A549 (cell line): ENCODE data around the gene CHST2. TPM values are rescaled to one million over a fixed set of nuclear protein-coding genes. Genes with fewer than 3 reads are reported as not detected.

Experiments
- ATAC-seq, 2 experiments: fragments of 200-7000 bp in 1 of 2; fragments of >200 bp in 1 of 2; cut with Nextera tagmentation in 1 of 2; cut with Tn5 transposase in 1 of 2; 3 replicates each; pipeline versions ENCODE4 v1.8.0 to v1.9.1; 2018 to 2020; ENCODE audit warnings: mild to moderate bottlenecking in 1 of 2, moderate library complexity in 1 of 2
- CTCF ChIA-PET: fragments of 300-600 bp; sonication (Branson Sonifier 250); formaldehyde crosslinking; extraction: SDS; loops from one replicate; lab custom pipeline; 2021; ENCODE audit warnings: antibody characterized with exemption, inconsistent platforms; lab: Yijun Ruan, JAX
- POLR2A ChIA-PET: fragments of 350-600 bp; formaldehyde crosslinking; extraction: SDS; loops from one replicate; lab custom pipeline; 2021; ENCODE audit warnings: antibody characterized with exemption, inconsistent platforms; lab: Yijun Ruan, JAX
- DNase-seq, 2 experiments: peaks; one replicate each; pipeline versions ENCODE4 v3.0.0 to v3.0.0-alpha.2; 2011 to 2016; ENCODE audit warnings: low read depth in 1 of 2, low spot score in 1 of 2
- FAIRE-seq: peaks from 2 replicates; lab custom pipeline; 2011; peaks lifted over from hg19 to GRCh38; lab: Jason Lieb, UNC
- H3K27ac ChIP-seq, 2 experiments: fragments of >200 bp; sonication (Bioruptor Twin); formaldehyde crosslinking; 3 replicates each; pipeline ENCODE4 v1.5.1; 2016 to 2017
- H3K4me1 ChIP-seq: fragments of >200 bp; sonication (Bioruptor Twin); formaldehyde crosslinking; 3 replicates; pipeline ENCODE4 v1.6.1; 2016
- H3K4me2 ChIP-seq: fragments of >200 bp; sonication (Bioruptor Twin); formaldehyde crosslinking; 3 replicates; pipeline ENCODE4 v1.6.1; 2016
- H3K4me3 ChIP-seq: fragments of >200 bp; sonication (Bioruptor Twin); formaldehyde crosslinking; 3 replicates; pipeline ENCODE4 v1.5.1; 2016
- H3K9me3 ChIP-seq: fragments of >200 bp; sonication (Bioruptor Twin); formaldehyde crosslinking; 3 replicates; pipeline ENCODE4 v1.6.1; 2016
- ATOH8 ChIP-seq: fragments of 250-450 bp; sonication (Bioruptor Pico); IDR thresholded peaks from 2 replicates; pipeline ENCODE4 v1.5.0; 2020; ENCODE audit warnings: low read depth, mild to moderate bottlenecking, moderate library complexity
- BHLHE40 ChIP-seq: IDR thresholded peaks from 2 replicates; pipeline ENCODE4 v1.6.1; 2012; ENCODE audit warnings: low read depth, low read length, inconsistent platforms
- CBX2 ChIP-seq: fragments of 200-600 bp; sonication (generic); IDR thresholded peaks from 2 replicates; pipeline ENCODE4 v1.6.1; 2016; ENCODE audit warnings: low read depth, mild to moderate bottlenecking, borderline replicate concordance
- CHD2 ChIP-seq: fragments of 150-350 bp; IDR thresholded peaks from 2 replicates; pipeline ENCODE4 v1.6.1; 2014; ENCODE audit warnings: low read length; ENCODE audit not compliant: partially characterized antibody
- E2F6 ChIP-seq: IDR thresholded peaks from 2 replicates; pipeline ENCODE4 v1.6.1; 2012; ENCODE audit warnings: low read depth, borderline replicate concordance
- ELK1 ChIP-seq: fragments of 150-350 bp; IDR thresholded peaks from 2 replicates; pipeline ENCODE4 v1.6.1; 2014; ENCODE audit warnings: low read depth, mild to moderate bottlenecking, low read length
- FOSL2 ChIP-seq, 2 experiments: fragments of 450-650 bp in 1 of 2; fragments of >200 bp in 1 of 2; sonication (Bioruptor Twin) in 1 of 2; formaldehyde crosslinking; IDR thresholded peaks; 2 replicates each; pipeline versions ENCODE4 v1.5.0 to v1.6.1; 2016 to 2020; ENCODE audit warnings: mild to moderate bottlenecking in 1 of 2, moderate library complexity in 1 of 2
- GATA3 ChIP-seq: IDR thresholded peaks from 2 replicates; pipeline ENCODE4 v1.6.1; 2012; ENCODE audit warnings: borderline replicate concordance
- HMGXB4 ChIP-seq: fragments of 250-450 bp; sonication (Bioruptor Pico); IDR thresholded peaks from 2 replicates; pipeline ENCODE4 v1.5.0; 2021; ENCODE audit warnings: mild to moderate bottlenecking, moderate library complexity, borderline replicate concordance
- HOXA7 ChIP-seq: fragments of 250-450 bp; sonication (Bioruptor Pico); IDR thresholded peaks from 2 replicates; pipeline ENCODE4 v1.5.0; 2020; ENCODE audit warnings: mild to moderate bottlenecking, moderate library complexity
- HOXB13 ChIP-seq: fragments of 250-450 bp; sonication (Bioruptor Pico); IDR thresholded peaks from 2 replicates; pipeline ENCODE4 v1.5.0; 2020; ENCODE audit warnings: low read depth, mild to moderate bottlenecking, moderate library complexity
- JUNB ChIP-seq: fragments of >200 bp; sonication (Bioruptor Twin); formaldehyde crosslinking; IDR thresholded peaks from 2 replicates; pipeline ENCODE4 v1.6.1; 2016
- KDM5A ChIP-seq: fragments of 200-600 bp; sonication (generic); IDR thresholded peaks from 2 replicates; pipeline ENCODE4 v1.6.1; 2016; ENCODE audit warnings: antibody characterized with exemption, mild to moderate bottlenecking
- MAZ ChIP-seq: fragments of 150-350 bp; IDR thresholded peaks from 2 replicates; pipeline ENCODE4 v1.6.1; 2014; ENCODE audit warnings: antibody characterized with exemption, low read depth, low read length, borderline replicate concordance
- NPAS2 ChIP-seq: fragments of 250-450 bp; sonication (Bioruptor Pico); IDR thresholded peaks from 2 replicates; pipeline ENCODE4 v1.8.0; 2022; ENCODE audit warnings: mild to moderate bottlenecking, moderate library complexity, borderline replicate concordance
- NR3C1 ChIP-seq: fragments of >200 bp; sonication (Bioruptor Twin); formaldehyde crosslinking; IDR thresholded peaks from 3 replicates; pipeline ENCODE4 v1.6.1; 2017
- POLR2AphosphoS2 ChIP-seq: conservative IDR thresholded peaks from 2 replicates; pipeline ENCODE4 v1.6.1; 2012; ENCODE audit warnings: low read length, improper control_type of control experiment, inconsistent platforms
- RCOR1 ChIP-seq: fragments of 150-350 bp; IDR thresholded peaks from 2 replicates; pipeline ENCODE4 v1.6.1; 2014; ENCODE audit warnings: antibody characterized with exemption, low read length, low read depth
- RFX5 ChIP-seq: fragments of 450-650 bp; IDR thresholded peaks from 2 replicates; pipeline ENCODE4 v1.7.1; 2014; ENCODE audit warnings: antibody characterized with exemption, mild to moderate bottlenecking, moderate library complexity
- RNF2 ChIP-seq: fragments of 200-600 bp; sonication (generic); IDR thresholded peaks from 2 replicates; pipeline ENCODE4 v1.6.1; 2016; ENCODE audit warnings: low read depth, mild to moderate bottlenecking, antibody characterized with exemption, moderate library complexity, borderline replicate concordance
- SREBF2 ChIP-seq: fragments of 450-650 bp; IDR thresholded peaks from 2 replicates; pipeline ENCODE4 v1.6.1; 2014; ENCODE audit warnings: mild to moderate bottlenecking, moderate library complexity
- ZC3H11A ChIP-seq: fragments of 450-650 bp; IDR thresholded peaks from 2 replicates; pipeline ENCODE4 v1.6.1; 2014; ENCODE audit warnings: antibody characterized with exemption, mild to moderate bottlenecking
- ZNF302 ChIP-seq: fragments of 250-450 bp; sonication (Bioruptor Pico); IDR thresholded peaks from 2 replicates; pipeline ENCODE4 v1.9.0; 2021; ENCODE audit warnings: inconsistent platforms, mild to moderate bottlenecking, moderate library complexity
- WGBS: methylation state at CpG from one replicate; pipeline ENCODE4 v1.1.6; 2017; ENCODE audit errors: missing lambda C conversion rate; 5-methylcytosine and 5-hydroxymethylcytosine counted together
- polyA plus RNA-seq, 4 experiments: library from polyadenylated mRNA; depleted of rRNA in 3 of 4; stranded (reverse); fragments of >200 nt; fragmentation: RNase III in 1 of 4; extraction: RNeasy Plus Mini Kit Qiagen cat#74134 plus additional on column Dnase treatment in 1 of 4; gene quantifications; 2 replicates in 3 of 4; 3 replicates in 1 of 4; pipeline ENCODE4 v1.2.3, GENCODE V29; 2011 to 2017

Gene CHST2
- polyA plus RNA-seq, 2 of the 4 experiments (the other 2 are of a cell fraction) = 0.04 to 0.26 TPM

GRCh38 chr3:143083781-143084180, 35.8 kb upstream of the CHST2 start:
- no peak overlapping the region for H3K4me2 ChIP-seq
- 78% methylated on average over 3 of the region's 3 CpGs for WGBS
- ATAC-seq = no peak
- no peaks in the 10 kb centered on the region for H3K9me3 ChIP-seq
- POLR2A ChIA-PET = no interaction called here
- FAIRE-seq = no peak
- H3K4me3 ChIP-seq = no peak overlapping the region
- no peaks in the 10 kb centered on the region for H3K4me1 ChIP-seq
- no peak for TF ChIP-seq POLR2AphosphoS2
- no peak for TF ChIP-seq HOXB13 (CRISPR knock-in tag)
- TF ChIP-seq KDM5A = no peak
- TF ChIP-seq ZC3H11A = no peak
- TF ChIP-seq HOXA7 (CRISPR knock-in tag) = no peak
- no peak for TF ChIP-seq CHD2
- TF ChIP-seq JUNB = no peak
- TF ChIP-seq NPAS2 (CRISPR knock-in tag) = no peak
- TF ChIP-seq RNF2 = no peak
- no peak for TF ChIP-seq ATOH8 (CRISPR knock-in tag)
- no peak for TF ChIP-seq MAZ
- no peak for TF ChIP-seq RCOR1
- no peak for TF ChIP-seq FOSL2 (IDR thresholded peaks at IDR 0.05)
- TF ChIP-seq FOSL2 (CRISPR knock-in tag; IDR thresholded peaks at IDR 0.05) = no peak
- TF ChIP-seq E2F6 = no peak
- TF ChIP-seq RFX5 = no peak
- H3K27ac ChIP-seq = no peak overlapping the region
- CTCF ChIA-PET = interaction anchor here (1.0 kb wide), 1 partner anchor 11 kb away, joined by 5 read pairs; no protein-coding TSS in a partner anchor
- no peak for DNase-seq

- CTCF ChIA-PET = no interaction called here
- no peak overlapping the region for H3K27ac ChIP-seq
- H3K4me2 ChIP-seq = no peak overlapping the region
- H3K4me1 ChIP-seq = no peaks in the 10 kb centered on the region
- ATAC-seq (peak; percentile 65 to 69), DNase-seq (peak in 1 of 2 experiments; percentile 33), FAIRE-seq (no peak)
- 81% methylated on average over 15 of the region's 17 CpGs for WGBS
- no peak overlapping the region for H3K4me3 ChIP-seq
- H3K9me3 ChIP-seq = no peaks in the 10 kb centered on the region
- POLR2A ChIA-PET = no interaction called here
- TF ChIP-seq HMGXB4 = no peak
Measured at GRCh38 chr3:143084856-143085731, 34.5 kb upstream of the CHST2 start.

- TF ChIP-seq NR3C1 (no peak), ELK1 (no peak), SREBF2 (no peak), RFX5 (no peak), ZNF302 (CRISPR knock-in tag) (no peak), CBX2 (no peak), BHLHE40 (no peak), HOXB13 (CRISPR knock-in tag) (no peak), HMGXB4 (no peak), GATA3 (no peak)
- no peak overlapping the region for H3K27ac ChIP-seq
- FAIRE-seq = no peak
- DNase-seq = no peak
- no peak overlapping the region for H3K4me2 ChIP-seq
- no peaks in the 10 kb centered on the region for H3K9me3 ChIP-seq
- no peak overlapping the region for H3K4me3 ChIP-seq
- WGBS = 30% methylated on average over 1 of the region's 1 CpG
- no peaks in the 10 kb centered on the region for H3K4me1 ChIP-seq
- ChIA-PET CTCF (no interaction called here), POLR2A (no interaction called here)
- ATAC-seq = no peak
Measured at GRCh38 chr3:143088835-143089234, 30.7 kb upstream of the CHST2 start.
